H1 (cell line): ENCODE data around the gene COA1.

Source experiments
- ATF2 ChIP-seq: IDR thresholded peaks from 2 replicates; pipeline ENCODE4 v1.6.1; 2012; ENCODE audit warnings: low read length, inconsistent platforms
- CHD1 ChIP-seq: IDR thresholded peaks from 2 replicates; pipeline ENCODE4 v1.6.1; 2012; ENCODE audit warnings: low read depth, low read length, improper control_type of control experiment
- EGR1 ChIP-seq: IDR thresholded peaks from 2 replicates; pipeline ENCODE4 v1.6.1; 2011; ENCODE audit warnings: low read depth, low read length, borderline replicate concordance
- HDAC2 ChIP-seq, 2 experiments: fragments of 300-600 bp in 1 of 2; sonication (generic) in 1 of 2; IDR thresholded peaks; 2 replicates each; pipeline ENCODE4 v1.6.1; 2011 to 2012; ENCODE audit warnings: low read depth in 2 of 2, low read length in 2 of 2, mild to moderate bottlenecking in 2 of 2, moderate library complexity in 2 of 2, borderline replicate concordance in 1 of 2, inconsistent platforms in 1 of 2
- MAX ChIP-seq: IDR thresholded peaks from 2 replicates; pipeline ENCODE4 v1.6.1; 2012; ENCODE audit warnings: inconsistent platforms
- POLR2A ChIP-seq, 2 experiments: IDR thresholded peaks; 1 replicate in 1 of 2; 2 replicates in 1 of 2; pipeline ENCODE4 v1.6.1; 2011; ENCODE audit warnings: low read depth in 2 of 2, low read length in 2 of 2, mild to moderate bottlenecking in 2 of 2; ENCODE audit errors: control extremely low read depth in 1 of 2
- POLR2AphosphoS5 ChIP-seq: IDR thresholded peaks from 2 replicates; pipeline ENCODE4 v1.6.1; 2011; ENCODE audit warnings: low read depth, low read length
- SIX5 ChIP-seq: IDR thresholded peaks from 2 replicates; pipeline ENCODE4 v1.6.1; 2011; ENCODE audit warnings: mild to moderate bottlenecking, low read depth, low read length
- TEAD4 ChIP-seq: IDR thresholded peaks from 2 replicates; pipeline ENCODE4 v1.6.1; 2012; ENCODE audit warnings: low read depth, low read length, inconsistent platforms, mixed read lengths
- USF2 ChIP-seq: IDR thresholded peaks from 2 replicates; pipeline ENCODE4 v1.6.1; 2011; ENCODE audit warnings: low read length, improper control_type of control experiment
- TF ChIP-seq, protein P1 (sequence below), 3 experiments: IDR thresholded peaks; 1 replicate in 2 of 3; 2 replicates in 1 of 3; pipeline versions ENCODE4 v1.5.1 to v1.6.1; 2011; ENCODE audit warnings: low read length in 3 of 3, mild to moderate bottlenecking in 3 of 3, inconsistent platforms in 2 of 3, low read depth in 1 of 3, moderate library complexity in 1 of 3; ENCODE audit not compliant: insufficient read depth in 1 of 3; ENCODE audit errors: control extremely low read depth in 1 of 3
- TF ChIP-seq, protein P2 (sequence below): IDR thresholded peaks from 2 replicates; pipeline ENCODE4 v1.6.1; 2012; ENCODE audit warnings: inconsistent platforms

DNA sequence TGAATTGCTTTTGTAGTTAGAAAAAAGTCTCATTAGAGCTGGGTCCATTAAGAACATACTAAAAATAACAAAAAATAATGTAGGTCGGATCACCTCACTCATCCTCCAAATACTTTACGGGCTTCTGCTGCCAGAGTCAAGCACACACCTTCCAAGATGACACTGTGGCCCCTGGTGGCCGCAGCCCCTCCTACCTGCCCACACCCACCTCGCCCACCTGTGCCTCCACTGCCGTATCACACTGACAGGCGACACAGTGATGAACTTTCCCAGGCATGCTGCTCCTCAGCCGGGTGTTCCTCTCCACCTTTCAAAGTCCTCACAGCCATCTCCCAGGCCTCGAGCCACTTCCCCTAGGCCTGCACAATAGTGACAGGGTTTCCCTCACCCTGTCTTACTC is 85.5 kb downstream of the COA1 start:
- TF ChIP-seq MAX = no peak
- TF ChIP-seq POLR2A (IDR thresholded peaks at IDR 0.05; ENCODE audit: control extremely low read depth in 1 of 2, low read depth in 2 of 2, low read length in 2 of 2) = no peak
- no peak for TF ChIP-seq CHD1
- TF ChIP-seq ATF2 = no peak
- TF ChIP-seq, protein P1, sequence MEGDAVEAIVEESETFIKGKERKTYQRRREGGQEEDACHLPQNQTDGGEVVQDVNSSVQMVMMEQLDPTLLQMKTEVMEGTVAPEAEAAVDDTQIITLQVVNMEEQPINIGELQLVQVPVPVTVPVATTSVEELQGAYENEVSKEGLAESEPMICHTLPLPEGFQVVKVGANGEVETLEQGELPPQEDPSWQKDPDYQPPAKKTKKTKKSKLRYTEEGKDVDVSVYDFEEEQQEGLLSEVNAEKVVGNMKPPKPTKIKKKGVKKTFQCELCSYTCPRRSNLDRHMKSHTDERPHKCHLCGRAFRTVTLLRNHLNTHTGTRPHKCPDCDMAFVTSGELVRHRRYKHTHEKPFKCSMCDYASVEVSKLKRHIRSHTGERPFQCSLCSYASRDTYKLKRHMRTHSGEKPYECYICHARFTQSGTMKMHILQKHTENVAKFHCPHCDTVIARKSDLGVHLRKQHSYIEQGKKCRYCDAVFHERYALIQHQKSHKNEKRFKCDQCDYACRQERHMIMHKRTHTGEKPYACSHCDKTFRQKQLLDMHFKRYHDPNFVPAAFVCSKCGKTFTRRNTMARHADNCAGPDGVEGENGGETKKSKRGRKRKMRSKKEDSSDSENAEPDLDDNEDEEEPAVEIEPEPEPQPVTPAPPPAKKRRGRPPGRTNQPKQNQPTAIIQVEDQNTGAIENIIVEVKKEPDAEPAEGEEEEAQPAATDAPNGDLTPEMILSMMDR (IDR thresholded peaks at IDR 0.05; ENCODE audit: control extremely low read depth in 1 of 3, insufficient read depth in 1 of 3, low read depth in 1 of 3, low read length in 3 of 3) = no peak
- no peak for TF ChIP-seq EGR1
- TF ChIP-seq, protein P2, sequence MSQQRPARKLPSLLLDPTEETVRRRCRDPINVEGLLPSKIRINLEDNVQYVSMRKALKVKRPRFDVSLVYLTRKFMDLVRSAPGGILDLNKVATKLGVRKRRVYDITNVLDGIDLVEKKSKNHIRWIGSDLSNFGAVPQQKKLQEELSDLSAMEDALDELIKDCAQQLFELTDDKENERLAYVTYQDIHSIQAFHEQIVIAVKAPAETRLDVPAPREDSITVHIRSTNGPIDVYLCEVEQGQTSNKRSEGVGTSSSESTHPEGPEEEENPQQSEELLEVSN = no peak
- TF ChIP-seq HDAC2 (IDR thresholded peaks at IDR 0.05; ENCODE audit: borderline replicate concordance in 1 of 2, low read depth in 2 of 2, low read length in 2 of 2) = no peak
- no peak for TF ChIP-seq SIX5
- TF ChIP-seq USF2 = no peak
- TF ChIP-seq POLR2AphosphoS5 = no peak
- TF ChIP-seq TEAD4 = no peak
